HG03103 (cell line): ENCODE measurements around the gene IP6K2.
A peak's percentile ranks its signal among the peaks of the same experiment; 100 is the strongest.
"Not testable (repeated sequence)": the region's sequence is repeated elsewhere in the genome, so short reads cannot be mapped to it uniquely, and the experiment has no call there.

Source experiments
- ATAC-seq: cut with Tn5 transposase; IDR thresholded peaks from one replicate; pipeline ENCODE4 v1.9.1; 2021; ENCODE audit warnings: low read depth; ENCODE audit not compliant: unreplicated experiment

Gene IP6K2, protein sequence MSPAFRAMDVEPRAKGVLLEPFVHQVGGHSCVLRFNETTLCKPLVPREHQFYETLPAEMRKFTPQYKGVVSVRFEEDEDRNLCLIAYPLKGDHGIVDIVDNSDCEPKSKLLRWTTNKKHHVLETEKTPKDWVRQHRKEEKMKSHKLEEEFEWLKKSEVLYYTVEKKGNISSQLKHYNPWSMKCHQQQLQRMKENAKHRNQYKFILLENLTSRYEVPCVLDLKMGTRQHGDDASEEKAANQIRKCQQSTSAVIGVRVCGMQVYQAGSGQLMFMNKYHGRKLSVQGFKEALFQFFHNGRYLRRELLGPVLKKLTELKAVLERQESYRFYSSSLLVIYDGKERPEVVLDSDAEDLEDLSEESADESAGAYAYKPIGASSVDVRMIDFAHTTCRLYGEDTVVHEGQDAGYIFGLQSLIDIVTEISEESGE

DNA sequence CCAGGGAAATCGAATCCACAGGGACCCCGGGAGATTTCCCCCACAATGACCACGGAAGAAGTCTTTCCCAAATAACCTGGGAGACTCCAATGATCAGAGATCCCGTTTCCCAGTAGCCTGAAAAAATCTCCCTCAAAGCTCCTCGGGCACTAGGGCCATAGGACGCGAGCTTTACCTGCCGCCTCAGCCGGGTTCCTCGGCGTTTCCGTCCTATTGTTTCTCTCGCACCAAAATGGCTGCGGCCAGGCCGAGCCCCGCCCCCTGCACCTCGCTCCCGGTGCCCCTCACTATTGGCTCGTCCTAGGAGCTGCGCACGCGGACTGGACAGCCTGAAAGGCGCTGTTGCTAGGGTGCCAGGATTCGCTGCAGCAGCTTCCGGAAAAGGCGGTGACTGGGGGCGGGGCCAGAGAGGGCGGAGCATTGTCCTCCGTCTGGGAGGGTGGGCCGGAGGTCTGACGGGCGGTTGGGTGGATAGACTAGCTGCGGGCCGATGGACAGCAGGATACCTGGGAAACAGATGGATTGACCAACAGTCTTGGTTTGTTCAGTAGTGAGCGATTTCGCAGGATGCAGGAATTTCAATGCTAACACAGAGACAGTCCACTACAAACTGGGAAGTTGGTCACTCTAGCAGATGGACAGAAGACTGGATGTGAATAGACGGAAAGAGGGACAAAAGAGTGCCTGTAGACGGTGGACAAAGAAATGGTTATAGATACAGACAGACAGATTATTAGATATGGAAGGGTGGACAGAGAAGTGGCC, at the start of gene IP6K2:
TSS of gene IP6K2 (minus strand) at position 240 of the 765 bp plus-strand sequence. CDS start 21,930 bp downstream, outside the sequence.
- ATAC-seq = peak; percentile 95

DNA sequence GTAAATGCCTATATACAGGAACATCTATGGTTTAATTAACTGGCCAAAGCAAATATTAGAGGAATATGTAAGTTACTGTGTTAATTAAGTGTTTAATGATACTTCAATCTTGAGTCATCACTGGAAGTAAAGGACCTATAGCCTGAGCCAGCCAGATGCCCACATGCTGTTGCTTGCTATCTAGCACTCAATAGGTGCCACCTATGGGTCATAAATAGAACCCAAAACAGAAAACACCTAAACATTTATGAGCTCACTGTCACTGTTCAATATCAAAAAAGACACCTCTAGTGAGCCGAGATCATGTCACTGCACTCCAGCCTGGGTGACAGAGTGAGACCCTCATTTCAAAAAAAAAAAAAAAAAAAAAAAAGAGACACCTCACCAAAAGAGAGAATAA, 48.4 kb upstream of the IP6K2 start:
- no peak for ATAC-seq

DNA sequence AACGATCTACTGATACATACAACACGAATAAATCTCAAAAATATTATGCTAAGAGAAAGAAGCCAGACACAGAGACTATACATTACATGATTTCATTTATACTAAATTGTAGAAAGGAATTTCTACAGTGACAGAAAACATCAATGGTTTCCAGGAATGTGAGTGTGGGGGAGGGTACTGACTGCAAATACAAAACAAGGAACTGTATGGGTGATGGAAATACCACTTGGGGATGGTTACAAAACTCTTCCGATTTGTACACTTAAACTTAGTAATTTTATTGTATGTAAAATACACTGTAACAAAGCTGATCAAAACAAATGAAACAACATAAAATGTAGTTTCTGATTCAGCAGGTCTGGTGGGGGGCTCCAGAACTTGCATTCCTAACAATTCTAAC, 45.8 kb upstream of the IP6K2 start:
- ATAC-seq = no peak

DNA sequence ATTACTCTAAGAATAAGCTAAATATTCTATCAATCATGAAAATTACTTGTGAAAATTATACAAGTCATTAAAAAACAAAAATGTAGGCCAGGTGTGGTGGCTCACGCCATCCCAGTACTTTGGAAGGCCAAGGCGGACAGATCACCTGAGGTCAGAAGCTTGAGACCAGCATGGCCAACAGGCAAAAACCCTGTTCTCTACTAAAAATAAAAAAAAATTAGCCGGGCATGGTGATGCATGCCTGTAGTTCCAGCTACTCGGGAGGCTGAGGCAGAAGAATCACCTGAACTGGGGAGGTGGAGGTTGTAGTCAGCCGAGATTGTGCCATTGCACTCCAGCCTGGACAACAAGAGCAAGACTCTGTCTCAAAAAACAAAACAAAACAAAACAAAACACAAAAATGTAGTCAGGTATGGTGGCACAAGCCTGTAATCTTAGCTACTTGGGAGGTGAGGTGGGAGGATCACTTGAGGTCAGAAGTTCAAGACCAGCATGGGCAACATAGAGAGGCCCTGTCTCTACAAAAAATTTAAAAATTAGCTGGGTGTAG, 43.0 kb upstream of the IP6K2 start:
- not testable (repeated sequence) for ATAC-seq

DNA sequence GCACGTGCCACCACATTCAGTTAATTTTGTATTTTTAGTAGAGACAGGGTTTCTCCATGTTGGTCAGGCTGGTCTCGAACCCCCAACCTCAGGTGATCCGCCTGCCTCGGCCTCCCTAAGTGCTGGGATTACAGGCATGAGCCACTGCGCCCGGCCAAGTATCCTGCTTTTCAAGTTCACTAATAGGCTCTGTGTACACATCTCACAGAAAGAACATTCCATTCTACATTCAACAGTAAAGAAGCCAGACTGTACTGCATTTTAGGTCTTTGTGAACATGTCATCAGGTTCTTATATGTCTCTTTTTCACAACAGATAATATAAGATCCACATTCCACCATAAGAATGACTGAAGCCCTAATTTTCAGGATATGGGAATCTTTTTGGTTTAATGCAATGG, 42.5 kb upstream of the IP6K2 start:
- ATAC-seq = not testable (repeated sequence)

DNA sequence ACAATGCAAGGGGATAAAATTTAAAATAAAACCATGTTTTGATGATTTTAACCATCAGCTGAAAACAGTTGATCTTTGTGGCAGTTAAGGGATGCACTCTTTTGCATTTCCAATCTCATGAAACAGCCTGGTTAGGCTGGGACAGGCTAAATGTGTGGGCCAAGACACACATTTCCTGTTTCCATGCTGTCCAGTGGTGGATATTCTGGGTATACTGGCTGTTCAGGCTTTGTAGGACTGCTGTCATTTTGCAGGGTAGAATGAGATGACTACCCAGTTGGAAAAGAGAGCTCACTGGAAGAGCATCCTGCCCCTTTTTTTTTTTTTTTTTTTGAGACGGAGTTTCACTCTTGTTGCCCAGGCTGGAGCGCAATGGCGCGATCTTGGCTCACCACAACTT, 42.0 kb upstream of the IP6K2 start:
- no peak for ATAC-seq

DNA sequence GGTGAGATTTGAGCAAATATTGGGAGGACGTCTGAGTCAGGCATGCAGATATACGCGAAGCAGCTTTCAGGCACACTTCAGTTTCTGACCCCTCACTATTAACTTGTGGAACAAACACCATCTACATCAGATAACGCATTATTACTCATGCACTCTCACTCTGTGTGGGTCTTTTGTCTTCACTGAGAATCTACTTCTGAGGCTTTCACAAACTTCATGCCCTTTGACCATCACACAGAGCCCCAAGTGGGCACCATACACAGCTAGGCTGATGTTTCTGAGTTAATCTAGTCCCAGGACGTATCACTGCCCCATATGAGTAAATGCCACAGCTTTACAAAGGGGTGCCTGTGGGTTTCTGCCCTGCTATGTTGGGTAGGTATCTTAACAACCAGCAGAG, 39.6 kb upstream of the IP6K2 start:
- ATAC-seq = no peak

DNA sequence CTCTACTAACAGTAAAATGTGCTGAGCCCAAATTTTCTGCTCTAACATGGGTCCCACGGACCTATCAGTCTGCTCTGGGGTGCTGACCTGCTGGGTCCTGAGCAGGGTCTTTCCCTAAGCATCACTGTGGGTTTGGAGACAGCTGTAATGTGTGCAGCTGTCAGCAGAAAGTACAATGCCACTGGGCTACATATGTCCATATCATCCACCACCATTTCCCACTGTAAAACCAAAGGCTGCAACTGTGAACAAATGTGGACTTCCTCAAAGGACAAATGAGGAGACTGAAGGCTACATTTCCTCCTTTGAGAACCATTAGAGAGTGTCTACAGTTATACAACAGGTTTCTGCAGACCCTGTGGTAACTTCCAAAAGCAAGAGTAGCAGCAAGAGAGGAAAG, 33.8 kb upstream of the IP6K2 start:
- ATAC-seq = no peak

DNA sequence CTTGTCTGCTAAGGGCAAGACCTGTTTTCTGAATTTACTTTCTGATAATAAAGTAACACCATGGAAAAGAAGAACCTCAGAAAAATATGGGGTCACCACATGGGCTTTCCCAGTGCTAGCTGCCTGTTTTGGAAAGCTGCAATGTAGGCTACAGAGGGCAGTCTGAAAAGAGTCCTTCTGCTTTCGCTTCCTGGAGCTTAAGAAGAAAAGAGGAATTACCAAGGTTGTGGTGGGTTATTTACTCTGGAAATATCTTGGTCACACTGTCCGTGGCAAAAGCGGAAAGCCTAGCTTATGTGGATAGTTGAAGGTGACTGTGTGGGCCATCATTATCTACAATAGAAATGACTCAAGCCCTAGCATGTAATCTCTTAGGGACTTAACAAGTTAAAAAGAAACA, 31.7 kb upstream of the IP6K2 start:
- ATAC-seq = no peak

DNA sequence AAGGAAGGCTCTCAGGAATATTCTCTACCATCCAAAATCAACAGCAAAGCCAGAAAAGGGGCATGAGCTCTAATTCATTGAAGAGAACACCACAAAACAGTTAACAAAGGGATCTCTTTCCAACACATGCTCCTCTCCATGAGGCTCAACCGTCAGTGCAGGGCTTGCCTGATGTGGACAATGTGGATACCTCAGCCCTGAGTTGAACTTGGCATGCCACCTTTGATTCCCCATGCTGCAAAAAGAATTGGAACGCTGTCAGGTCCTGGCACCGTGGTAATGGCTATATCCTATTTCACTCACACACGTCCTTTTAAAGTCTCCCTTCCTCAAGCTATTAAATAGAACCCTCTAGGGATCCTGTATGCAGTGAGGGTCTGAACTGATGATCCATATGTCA, 30.7 kb upstream of the IP6K2 start:
- ATAC-seq = no peak

DNA sequence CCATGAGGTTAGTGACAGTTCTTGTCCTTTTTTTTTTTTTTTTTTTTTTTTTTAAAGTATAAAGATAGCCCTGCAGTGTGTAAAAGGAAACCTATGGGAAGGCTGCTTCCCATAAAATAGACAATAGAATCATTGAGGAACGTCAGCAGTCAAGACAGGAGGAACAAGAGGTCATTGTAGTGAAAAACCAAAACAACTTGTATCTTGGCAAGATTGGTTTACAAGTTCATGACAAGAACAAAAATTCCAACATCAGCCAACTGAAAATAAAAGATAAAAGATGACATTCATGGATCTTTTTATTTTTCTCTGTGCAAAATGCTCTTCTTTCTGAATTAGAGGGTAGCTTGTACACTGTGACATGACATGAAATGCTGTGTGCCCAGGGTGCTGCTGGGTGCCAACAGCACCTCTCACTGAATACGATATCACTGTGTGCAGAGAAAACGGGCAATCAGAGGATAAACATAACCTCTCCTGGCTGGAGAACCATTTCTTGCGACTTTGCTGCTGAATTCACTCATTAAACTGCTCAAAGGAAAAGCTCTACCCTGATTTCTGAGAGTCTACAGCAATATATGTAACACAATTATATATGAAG, 30.1 kb upstream of the IP6K2 start:
- no peak for ATAC-seq

DNA sequence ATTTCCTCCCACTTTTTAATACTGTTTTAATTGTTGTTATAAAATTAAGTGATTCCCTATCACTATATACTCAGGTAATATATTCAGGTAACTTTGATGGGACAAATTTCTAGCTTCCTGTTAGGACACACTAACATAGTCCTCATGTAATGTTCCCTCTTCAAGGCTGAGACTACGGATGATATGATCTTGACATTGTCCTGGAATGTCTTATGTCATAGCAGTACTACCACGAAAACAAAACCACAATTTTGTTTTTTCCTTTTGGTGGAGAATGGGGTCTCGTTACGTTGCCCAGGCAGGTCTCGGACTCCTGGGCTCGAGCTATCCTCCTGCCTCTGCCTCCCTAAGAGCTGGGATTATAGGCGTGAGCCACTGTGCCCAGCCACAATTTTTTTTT, 26.8 kb upstream of the IP6K2 start:
- no peak for ATAC-seq

DNA sequence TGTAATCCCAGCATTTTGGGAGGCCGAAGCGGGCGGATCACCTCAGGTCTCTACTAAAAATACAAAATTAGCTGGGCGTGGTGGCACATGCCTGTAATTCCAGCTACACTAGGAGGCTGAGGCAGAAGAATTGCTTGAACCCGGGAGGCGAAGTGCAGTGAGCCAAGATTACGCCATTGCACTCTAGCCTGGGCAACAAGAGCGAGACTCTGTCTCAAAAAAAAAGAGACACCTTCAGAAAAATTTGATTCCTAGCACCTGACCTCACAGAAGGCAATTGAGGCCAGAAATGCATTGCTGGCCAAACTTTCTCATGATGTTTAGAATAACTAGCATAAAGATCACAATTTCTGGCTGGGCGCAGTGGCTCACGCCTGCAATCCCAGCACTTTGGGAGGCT, 24.2 kb upstream of the IP6K2 start:
- ATAC-seq = not testable (repeated sequence)

DNA sequence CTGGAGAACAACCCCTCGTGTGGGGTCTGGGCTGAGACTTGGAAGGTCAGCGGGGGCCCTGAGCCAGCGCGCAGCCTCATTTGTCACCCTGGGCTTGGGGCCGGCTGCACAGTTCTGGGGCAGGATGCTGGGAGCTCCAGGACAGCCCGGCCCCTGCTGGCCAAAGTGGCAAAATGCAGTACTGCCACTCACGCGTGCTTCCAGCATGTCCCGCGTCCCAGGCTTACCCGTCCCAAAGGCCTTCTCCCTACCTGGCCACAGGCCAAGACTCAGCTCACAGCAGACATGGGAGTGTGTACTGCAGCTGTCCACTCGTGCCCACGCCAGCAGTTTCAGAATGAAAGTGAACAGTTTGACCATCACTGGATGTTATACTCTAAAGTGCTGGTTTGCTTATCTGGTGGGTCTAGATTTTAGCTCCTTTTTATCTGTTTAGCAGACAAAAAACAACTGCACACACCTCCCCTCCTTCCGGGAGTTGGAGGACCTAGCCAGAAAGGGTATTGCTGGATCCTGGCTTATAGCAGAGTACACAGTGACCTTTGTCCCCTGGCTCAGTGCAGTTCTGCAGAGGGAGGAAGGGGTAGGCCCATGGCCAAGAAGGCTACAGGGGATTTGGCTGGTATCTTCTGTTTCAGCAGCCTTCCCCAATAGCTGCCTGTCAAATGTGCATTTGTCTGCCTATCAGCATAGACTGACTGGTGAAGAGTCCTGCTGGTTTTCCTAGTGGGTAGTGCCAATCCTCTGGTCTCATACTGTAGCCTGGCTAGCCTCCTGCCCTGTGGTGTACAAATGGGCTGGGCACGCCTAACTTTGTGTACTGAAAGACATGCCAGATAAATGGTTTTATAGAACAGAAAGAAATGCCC, 23.2 kb upstream of the IP6K2 start:
- ATAC-seq = no peak

DNA sequence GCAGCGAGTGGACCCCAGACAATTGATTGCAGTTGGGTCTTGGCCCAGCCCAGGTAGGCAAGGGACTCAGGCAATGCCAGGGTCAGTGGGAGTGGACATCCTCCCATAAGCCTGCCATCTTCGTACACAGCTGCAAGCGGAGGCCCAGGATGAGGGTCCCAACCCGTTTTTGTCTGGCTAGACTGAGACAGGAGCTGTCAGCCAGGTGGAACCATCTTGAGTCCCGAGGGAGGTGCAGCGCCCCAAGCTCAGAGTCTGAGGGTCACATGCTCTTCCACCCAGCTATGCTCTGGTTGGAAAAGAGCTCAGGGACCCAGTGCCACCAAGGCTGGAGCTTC, 22.6 kb upstream of the IP6K2 start:
- no peak for ATAC-seq

DNA sequence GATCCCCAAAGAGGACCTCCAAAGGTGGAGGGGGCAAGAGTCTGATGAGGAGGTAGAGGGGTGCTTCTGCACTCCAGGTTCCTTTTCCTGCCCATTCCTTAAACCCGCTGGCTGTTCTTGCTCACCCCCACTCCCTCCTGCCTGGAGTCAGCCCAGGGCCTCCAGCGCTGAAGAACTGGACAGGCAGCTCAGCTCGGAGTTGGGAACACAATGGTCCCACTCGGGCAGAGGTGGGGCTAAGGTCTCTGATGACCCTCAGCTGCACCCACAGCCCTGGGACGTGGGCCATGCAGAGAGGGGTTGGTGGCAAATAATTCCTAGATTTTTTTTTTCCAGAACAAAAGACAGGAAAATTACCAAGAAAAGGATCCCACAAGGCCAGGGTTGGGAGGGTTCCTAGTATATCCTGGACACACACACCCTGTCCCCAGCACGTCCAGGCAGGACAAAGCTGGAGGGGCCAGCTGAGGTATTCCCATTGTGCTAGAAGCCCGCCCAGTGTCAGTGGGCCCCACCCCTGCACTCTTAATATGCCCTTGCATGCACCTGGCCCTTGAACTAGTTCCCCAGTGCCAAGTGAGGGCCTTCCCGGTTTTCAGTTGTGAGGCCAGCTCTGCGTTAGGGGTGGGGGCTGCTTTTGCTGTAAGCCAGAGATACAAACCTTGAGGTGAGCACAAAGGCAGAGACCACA, 22.1 kb upstream of the IP6K2 start:
- no peak for ATAC-seq

DNA sequence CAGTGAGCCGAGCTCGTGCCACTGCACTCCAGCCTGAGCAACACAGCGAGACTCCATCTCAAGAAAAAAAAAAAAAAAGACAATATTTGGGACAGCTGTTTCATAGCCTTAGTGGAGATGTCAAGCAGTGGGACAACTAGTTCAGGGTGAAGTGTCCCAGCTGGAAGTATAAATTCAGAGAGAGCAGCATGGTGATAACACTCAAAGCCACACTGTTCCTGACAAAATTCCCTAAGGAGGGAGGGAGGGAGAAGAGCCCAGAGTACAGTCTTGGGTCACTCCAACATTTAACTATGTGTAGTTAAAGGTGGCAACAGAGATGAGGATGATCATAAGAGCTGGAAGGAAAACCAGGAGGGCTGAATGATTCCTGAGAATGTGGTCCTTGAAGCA, 21.1 kb upstream of the IP6K2 start:
- no peak for ATAC-seq

DNA sequence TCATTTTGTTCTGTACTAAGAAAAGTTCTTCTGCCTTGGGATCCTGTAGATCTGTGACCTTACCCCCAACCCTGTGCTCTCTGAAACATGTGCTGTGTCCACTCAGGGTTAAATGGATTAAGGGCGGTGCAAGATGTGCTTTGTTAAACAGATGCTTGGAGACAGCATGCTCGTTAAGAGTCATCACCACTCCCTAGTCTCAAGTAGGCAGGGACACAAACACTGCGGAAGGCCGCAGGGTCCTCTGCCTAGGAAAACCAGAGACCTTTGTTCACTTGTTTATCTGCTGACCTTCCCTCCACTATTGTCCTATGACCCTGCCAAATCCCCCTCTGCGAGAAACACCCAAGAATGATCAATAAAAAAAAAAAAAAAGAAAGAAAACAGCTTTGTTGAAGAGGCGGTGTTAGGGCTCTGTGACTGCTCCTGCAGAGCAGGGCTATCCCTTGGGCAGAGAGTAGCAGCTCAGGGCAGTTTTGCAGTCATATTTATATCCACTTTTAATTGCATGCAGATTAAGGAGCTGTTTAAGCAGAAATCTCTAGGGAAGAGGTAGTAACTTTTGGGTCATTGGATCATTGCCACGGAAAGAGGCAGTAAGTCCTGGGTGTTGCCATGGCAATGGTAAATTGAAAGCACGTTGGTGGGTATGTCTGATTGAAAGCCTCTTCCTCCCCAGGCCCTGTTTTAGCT, 18.2 kb upstream of the IP6K2 start:
- not testable (repeated sequence) for ATAC-seq

DNA sequence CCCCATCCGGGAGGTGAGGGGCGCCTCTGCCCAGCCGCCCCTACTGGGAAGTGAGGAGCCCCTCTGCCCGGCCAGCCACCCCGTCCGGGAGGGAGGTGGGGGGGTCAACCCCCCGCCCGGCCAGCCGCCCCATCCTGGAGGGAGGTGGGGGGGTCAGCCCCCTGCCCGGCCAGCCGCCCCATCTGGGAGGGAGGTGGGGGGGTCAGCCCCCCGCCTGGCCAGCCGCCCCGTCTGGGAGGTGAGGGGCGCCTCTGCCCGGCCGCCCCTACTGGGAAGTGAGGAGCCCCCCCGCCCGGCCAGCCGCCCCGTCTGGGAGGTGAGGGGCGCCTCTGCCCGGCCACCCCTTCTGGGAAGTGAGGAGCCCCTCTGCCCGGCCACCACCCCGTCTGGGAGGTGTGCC, 17.5 kb upstream of the IP6K2 start:
- not testable (repeated sequence) for ATAC-seq
